Kidney tubule cell (primary cell): Measurements from ENCODE around the gene HAS3.
A peak's percentile ranks its signal among the peaks of the same experiment; 100 is the strongest.

Experiments used
- DNase-seq: peaks from one replicate; pipeline ENCODE4 v3.0.0-alpha.2; 2018; ENCODE audit warnings: low spot score

Gene HAS3

GRCh38 chr16:69093974-69094373, 11.5 kb upstream of the HAS3 start:
- no peak for DNase-seq

DNA sequence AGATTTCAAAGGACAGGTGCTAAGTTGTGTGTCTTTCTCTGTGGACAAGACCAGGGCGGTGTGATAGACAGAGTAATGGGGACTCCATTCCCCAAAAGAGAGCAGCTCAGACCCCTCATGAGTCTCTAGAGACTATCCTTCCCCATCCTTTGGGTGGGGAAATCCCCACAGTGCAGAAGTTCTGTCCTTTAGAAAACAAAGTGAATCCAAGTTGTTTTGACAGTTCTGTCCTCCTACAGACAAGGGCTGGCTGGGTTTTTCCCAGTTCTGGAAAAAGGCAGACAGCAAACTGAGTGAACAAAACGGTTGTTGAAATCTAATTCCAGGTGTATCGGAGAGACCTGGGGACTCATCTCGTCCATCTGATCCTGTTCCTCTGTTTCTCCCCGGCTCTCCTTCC, 11.0 kb upstream of the HAS3 start:
- DNase-seq, result no peak

GRCh38 chr16:69095193-69095592, 10.3 kb upstream of the HAS3 start:
- DNase-seq, result no peak

- DNase-seq, result peak; percentile 73
These were observed 5.3 kb upstream of the HAS3 start for GRCh38 chr16:69100071-69100691.

DNA sequence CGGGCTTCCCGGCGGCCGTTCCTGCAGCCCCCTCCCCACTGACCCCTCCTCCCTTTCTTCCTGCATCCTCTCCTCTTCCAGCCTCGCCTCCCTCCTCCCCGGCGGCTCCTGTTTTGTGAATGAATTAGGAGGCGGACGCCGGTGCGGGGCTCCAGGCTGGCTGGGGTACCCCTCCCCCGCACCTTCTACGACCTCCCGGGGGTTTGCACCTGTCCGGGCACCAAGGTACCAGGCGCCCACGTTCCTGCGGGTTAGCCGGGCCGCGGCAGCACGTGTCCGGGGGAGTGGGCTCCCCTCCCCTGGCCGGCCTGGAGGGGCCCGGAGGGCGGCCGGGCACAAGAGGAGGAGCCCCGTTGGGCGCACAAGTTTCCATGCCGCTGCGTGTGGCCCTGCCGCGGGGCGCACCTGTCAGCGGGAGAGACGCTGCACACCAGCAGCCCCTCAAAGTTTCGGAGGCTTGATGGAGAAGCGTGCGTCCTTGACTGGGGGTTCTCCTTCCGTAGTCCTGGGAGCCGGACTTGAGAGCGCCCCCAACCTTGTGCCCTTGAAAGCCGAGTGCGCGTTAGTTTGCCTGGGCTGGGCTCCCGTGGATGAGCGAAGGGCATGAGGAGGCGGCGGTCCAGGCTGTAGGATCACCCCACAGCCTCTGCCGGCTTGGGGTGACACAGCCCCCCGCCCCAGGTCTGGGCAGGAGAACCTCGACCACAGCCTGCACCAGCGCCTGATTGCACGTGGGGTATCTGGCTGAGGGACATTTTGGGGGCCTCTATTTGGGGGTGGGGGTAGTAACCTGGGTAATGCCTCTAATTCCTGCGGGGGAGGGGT, 1.2 kb downstream of the HAS3 start:
- DNase-seq, result no peak

- peak; percentile 42 for DNase-seq
These were observed 2.0 kb downstream of the HAS3 start for GRCh38 chr16:69107316-69107962.

DNA sequence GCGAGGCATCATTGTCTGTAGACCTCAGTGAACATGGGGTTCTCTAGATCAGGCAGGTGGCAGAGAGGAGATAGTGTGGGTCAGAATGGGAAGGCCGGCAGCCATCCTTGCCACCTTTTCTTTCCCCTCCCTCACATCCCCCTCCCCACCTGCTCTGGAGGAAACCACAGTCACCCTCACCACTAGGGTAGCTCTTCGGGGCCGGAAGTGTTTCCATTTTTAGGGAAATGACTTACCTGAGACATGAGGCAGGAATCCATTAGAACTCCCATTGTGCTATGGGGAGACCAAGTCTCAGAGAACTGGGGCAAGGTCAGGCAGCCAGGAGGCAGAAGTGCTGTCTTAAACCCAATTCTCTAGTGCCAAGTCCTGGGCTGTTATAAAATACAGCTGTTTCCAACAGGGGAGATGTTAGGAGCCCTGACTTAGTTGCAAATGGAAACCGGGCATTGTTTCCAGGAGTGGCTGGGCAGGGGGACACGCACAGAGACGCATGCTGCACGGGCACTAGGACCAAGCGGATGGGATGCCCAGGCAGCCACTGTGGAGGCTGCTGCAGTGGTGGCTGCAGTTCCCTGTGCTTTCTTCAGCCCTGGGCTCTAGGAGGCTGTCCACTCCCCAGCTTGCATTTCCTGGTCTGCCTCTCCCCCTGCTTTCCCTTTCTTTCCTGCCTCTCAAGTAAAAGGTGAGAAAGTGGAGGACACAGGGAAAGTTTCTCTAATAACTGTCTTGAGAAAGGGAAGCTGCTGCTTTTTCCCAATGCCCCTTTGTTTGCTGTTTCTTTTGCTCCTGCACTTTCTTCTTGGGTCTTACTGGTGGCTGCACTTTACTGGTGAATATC, 2.8 kb downstream of the HAS3 start:
- peak; percentile 30 for DNase-seq

DNA sequence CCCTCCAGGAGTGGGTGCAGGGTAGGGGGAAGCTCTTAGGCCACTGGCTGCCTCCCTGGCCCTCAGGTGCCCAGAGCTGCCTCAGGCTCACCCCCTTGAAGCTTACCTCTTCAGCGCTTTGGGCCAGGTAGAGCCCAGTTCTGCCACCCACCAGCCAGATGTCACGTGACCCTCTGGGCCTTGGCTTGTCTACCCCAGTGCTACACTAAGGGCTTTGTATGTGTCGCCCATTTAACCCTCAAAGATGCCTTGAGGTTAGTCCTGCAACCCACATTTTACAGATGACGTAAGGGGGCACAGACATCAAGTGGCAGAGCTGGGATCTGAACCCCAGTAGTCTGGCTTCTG, 3.4 kb downstream of the HAS3 start:
- DNase-seq, result no peak

DNA sequence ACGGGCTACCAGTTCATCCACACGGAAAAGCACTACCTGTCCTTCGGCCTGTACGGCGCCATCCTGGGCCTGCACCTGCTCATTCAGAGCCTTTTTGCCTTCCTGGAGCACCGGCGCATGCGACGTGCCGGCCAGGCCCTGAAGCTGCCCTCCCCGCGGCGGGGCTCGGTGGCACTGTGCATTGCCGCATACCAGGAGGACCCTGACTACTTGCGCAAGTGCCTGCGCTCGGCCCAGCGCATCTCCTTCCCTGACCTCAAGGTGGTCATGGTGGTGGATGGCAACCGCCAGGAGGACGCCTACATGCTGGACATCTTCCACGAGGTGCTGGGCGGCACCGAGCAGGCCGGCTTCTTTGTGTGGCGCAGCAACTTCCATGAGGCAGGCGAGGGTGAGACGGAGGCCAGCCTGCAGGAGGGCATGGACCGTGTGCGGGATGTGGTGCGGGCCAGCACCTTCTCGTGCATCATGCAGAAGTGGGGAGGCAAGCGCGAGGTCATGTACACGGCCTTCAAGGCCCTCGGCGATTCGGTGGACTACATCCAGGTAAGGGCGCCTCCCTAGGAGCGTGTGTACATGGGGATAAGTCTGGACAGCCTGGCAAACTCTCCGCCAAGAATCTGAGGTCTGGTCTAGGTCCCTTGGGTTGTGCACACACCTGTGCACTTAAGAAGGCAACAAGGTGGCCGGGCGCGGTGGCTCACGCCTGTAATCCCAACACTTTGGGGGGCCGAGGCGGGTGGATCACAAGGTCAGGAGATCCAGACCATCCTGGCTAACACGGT, 4.2 kb downstream of the HAS3 start:
- no peak for DNase-seq

GRCh38 chr16:69110406-69110805, 5.0 kb downstream of the HAS3 start:
- no peak for DNase-seq

DNA sequence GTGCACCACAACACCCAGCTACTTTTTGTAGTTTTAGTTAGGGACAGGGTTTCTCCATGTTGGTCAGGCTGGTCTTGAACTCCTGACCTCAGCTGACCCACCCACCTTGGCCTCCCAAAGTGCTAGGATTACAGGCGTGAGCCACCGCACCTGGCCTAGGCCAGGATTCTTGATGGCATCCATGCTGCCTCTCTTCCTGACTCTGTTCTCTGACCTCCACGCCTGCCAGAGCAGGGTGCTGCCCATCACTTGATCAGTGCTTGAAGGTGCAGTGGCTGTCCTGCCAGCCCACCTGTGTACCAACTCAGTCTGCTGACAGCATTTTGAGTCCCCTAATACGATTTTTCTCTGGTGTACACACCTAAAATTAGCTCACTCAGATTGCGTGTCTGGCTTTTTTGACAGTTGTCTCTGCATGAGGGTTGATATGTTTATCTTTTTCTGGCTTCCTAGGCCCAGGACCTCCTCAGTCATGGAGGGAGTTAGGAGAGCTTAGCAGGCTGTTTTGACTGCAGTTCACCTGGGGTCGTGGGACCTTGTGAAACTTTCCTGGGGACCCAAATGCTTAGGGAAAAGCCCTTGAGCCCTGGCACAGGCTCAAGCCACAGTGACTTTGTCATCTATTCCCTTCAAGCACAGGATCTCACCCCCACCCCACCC, 5.9 kb downstream of the HAS3 start:
- DNase-seq, result no peak

- no peak for DNase-seq
These were observed 6.4 kb downstream of the HAS3 start for GRCh38 chr16:69111876-69112230.

DNA sequence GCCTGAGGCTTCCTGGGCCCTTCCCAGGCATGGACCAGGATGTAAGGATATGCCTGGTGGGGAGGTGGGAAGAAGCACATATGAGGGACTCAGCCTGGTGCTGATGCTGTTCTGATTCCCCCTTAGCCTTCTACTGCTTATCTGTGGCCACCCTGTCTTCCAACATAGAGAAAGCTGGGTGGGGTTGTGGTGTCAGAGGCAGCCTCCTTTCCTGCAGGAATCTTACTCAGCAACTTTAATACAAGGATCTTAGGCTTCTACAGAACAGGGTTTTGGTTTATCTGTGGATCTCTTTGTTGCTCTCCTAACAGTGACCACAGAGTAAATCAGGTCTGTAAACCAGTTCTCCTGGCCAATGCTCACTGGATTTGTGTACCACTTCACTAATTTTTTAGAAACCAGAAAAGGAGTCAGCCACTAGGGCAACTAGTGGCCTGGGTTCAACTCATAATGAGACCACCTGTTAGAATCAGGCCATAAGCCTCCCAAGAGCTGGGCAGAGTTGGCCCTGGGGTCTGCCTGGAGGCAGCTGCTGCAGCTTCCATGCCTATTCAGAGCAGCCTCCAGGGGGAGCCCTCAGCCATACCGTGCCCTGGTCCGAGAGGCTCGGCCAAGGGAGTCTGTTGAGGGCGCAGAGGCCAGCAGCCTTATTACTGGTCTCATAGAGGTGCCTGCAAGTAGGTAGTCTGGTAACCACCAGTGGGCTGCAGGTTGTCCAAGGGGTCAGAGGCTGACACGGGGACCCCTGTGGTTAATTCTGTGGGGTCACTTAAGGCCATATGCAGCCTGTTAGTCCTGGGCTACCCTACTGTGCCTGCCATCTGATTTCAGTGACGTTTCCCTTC, 7.1 kb downstream of the HAS3 start:
- DNase-seq, result peak; percentile 60

GRCh38 chr16:69113216-69113615, 7.8 kb downstream of the HAS3 start:
- no peak for DNase-seq

GRCh38 chr16:69114346-69114975, 9.0 kb downstream of the HAS3 start:
- DNase-seq, result no peak

- no peak for DNase-seq
These were observed 9.5 kb downstream of the HAS3 start for GRCh38 chr16:69114976-69115355.

DNA sequence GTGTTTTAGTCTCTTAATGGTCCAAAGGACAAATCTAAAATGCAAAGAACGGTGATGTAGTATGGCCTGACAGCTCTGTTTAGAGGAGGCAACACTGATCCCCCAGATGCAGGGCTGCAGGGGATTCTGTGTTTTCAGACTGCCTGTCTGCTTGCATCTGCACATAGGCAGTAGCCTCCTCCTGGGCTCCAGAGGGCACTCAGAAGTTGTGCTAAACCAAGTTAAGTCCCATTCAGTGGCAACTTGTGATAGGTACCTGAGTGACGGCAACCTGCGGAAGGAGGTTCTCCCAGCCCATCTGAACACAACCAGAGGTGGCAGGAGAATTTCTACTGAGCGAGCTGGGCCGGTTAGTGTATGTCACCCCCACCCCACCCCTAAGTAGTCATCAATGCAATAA, 9.9 kb downstream of the HAS3 start:
- no peak for DNase-seq

- DNase-seq, result no peak
These were observed 10.4 kb downstream of the HAS3 start for GRCh38 chr16:69115837-69116236.

- DNase-seq, result no peak
These were observed 10.9 kb downstream of the HAS3 start for GRCh38 chr16:69116256-69116875.
